Central memory CD4-positive, alpha-beta T cell (primary cell): ENCODE data around the gene HOXA11.

Experiments
- DNase-seq: peaks from one replicate; pipeline ENCODE4 v3.0.0; 2022

Gene HOXA11

GRCh38 chr7:27156508-27156898 lies 28.5 kb downstream of the HOXA11 start, which contains the start of gene HOXA7:
Gene HOXA7 (minus strand): TSS chr7:27156675. CDS start chr7:27156545, 130 bp downstream.
- DNase-seq, result no peak

DNA sequence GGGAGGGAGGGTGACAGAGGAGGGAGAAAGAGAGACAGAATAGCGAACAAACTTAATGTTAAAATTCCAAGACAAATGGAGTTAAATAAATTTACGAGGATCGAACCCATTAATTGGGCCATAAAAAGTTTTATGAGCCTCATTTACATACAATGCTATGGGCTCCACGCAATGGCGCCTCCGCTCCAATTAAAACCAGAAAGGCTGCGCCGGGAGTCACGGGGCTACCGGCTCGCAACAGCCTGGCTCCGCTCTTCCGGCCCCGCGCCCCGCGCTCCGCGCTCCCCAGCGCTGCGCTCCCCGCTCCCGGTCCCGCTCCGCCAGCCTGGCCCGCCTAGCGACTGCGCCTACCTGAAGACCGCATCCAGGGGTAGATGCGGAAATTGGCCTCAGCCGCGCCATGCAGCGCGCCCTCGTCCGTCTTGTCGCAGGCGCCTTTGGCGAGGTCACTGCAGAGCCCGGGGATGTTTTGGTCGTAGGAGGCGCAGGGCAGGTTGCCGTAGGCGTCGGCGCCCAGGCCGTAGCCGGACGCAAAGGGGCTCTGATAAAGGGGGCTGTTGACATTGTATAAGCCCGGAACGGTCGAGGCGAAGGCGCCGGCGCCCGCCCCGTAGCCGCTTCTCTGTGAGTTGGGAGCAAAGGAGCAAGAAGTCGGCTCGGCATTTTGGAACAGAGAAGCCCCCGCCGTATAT lies 29.1 kb downstream of the HOXA11 start:
- no peak for DNase-seq

- DNase-seq, result no peak
Observed at GRCh38 chr7:27154901-27155815, 29.9 kb downstream of the HOXA11 start.

DNA sequence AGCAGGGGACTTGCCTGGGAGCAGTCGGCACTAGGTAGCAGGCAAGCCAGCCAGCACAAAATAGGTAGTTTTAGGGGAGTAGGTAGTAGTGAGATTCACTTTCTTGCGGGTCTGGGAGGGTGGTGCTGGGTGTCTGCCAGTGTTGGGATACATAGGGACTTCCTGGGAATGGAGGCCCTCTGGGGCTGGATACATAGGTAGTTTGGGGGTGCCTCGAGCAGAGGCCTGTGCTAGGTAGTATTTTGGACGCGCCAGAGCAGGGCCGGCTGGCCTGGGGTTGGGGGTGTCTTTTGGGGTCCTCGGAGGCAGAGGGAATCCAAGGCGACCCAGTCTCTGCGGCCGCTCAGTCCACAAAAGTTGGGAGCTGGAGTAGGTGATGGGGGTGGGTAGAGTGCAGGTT lies 30.7 kb downstream of the HOXA11 start:
- DNase-seq, result no peak

DNA sequence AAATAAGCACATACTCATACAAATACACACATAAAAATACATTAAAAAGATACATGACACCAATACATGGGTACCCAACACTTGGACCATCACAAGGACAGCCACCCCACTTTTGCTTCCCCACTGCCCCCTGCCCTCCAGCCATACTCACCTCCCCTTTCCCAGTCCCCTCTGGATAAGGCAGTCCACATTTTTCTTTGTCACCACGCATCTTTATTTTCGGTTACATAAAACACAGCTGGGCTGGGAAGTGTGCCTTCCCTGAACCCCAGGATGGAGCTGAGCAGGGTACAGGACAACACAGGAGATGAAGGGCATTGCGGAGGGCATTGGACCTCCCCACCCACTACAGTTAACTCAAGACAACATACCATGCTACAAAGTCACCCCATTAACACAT lies 31.5 kb downstream of the HOXA11 start:
- DNase-seq, result no peak

- no peak for DNase-seq
Observed at GRCh38 chr7:27152816-27153442, 32.1 kb downstream of the HOXA11 start.

DNA sequence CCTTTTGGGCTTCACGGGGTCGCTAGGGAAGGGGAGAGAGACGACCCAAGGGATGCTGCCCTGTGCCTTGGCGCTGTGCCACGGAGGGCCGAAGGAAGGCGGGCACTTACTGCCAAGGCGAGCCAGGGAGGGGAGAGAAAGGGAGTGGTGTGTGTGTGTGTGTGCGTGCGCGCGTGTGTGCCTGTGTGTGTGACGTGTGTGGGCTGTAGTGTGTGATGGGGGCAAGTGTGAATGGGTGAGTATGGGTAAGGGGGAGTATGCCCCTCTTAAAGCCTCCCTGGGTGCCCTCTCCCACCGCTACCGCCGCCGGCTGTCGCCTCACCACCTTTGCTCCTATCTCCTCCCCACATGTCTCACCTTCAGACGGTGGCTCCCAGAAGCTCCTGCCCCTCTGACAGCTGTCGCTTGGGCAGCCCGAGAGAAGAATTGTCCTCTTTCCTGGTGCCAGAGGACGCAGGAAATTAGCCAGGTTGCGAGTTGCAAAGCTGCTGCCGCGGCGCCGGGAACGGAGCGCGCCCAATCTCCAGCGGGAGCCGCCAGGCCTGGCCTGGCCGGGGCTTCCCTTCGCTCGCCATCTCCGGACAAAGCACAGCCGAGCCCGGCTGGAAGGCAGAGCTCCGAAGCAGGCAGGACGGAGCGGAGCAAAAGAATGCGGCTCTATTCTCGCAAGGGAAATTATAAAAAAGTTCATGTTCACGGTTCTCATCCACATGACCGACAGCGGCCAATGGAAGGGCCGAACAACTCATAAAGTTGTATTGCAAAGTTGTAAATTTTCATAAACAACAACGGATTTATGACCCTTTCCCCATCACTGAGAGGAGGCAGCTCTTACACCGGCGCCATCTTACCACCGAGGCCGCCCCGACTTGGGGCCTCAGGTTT lies 32.9 kb downstream of the HOXA11 start, which contains the start of gene HOXA3:
Gene HOXA3, minus strand, starts transcription at position 653 of the 885 bp plus-strand sequence. CDS start 41,943 bp downstream, outside the sequence.
- DNase-seq, result no peak

DNA sequence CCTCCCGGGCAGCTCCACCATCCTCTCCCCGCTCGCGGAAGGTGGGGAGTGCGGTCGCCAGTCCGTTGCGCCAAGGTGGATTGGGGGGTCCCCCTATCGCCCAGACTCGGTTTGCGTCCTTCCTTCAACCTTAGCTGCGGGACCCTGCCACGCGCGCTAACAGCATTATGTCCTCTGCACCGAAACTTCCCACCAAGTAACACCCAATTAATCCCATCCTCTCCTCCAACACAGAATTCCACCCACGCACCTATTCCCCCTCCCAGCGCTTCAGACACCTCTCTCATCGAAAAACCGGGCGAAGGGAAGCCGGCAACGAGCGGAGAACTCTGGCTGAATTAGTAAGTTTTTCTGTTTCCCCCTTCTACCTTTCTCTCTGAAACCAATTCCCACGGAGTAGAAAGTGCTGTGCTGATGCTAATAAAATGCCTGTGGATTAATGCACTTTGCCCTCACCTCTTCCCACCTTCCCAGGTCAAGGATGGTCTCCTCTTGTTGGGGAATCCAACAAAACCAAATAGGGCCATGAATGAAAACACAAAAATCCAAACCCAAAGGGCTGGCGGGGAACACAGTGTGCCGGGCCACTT lies 33.6 kb downstream of the HOXA11 start:
- no peak for DNase-seq

GRCh38 chr7:27150568-27151340 lies 34.3 kb downstream of the HOXA11 start:
- DNase-seq, result peak; percentile 48

GRCh38 chr7:27149842-27150567 lies 35.0 kb downstream of the HOXA11 start:
- DNase-seq, result no peak

GRCh38 chr7:27148756-27149641 lies 36.0 kb downstream of the HOXA11 start:
- DNase-seq, result no peak

- DNase-seq, result no peak
Observed at GRCh38 chr7:27148031-27148755, 36.8 kb downstream of the HOXA11 start.

- DNase-seq, result no peak
Observed at GRCh38 chr7:27147199-27148030, 37.6 kb downstream of the HOXA11 start, which contains the start of gene HOXA6. Gene HOXA6 (minus strand): TSS chr7:27147774. CDS start chr7:27147749, 25 bp downstream.

- no peak for DNase-seq
Observed at GRCh38 chr7:27146491-27147198, 38.4 kb downstream of the HOXA11 start.

DNA sequence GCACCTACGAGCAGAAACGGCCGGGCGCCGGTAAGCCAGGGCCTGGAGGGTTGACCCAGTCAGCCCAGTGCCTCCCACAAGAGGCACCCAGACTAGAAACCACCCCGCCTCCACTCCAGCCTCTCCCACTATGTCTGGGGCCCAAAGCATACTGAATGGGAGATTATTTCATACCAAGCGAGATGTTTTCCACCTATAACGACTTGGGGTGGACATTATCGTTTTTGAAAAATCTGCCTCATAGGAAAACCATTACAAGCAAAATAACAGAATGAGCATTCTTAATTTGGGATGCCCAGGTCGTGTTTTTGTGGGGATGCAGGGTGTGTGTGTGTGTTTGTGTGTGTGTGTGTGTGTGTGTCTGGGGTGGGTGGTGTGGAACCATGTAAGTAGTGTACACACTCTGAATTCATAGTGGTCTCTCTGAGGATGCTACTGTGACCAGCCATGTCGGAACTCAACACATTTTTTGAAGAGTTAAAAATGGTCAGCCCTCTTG lies 39.1 kb downstream of the HOXA11 start:
- no peak for DNase-seq

DNA sequence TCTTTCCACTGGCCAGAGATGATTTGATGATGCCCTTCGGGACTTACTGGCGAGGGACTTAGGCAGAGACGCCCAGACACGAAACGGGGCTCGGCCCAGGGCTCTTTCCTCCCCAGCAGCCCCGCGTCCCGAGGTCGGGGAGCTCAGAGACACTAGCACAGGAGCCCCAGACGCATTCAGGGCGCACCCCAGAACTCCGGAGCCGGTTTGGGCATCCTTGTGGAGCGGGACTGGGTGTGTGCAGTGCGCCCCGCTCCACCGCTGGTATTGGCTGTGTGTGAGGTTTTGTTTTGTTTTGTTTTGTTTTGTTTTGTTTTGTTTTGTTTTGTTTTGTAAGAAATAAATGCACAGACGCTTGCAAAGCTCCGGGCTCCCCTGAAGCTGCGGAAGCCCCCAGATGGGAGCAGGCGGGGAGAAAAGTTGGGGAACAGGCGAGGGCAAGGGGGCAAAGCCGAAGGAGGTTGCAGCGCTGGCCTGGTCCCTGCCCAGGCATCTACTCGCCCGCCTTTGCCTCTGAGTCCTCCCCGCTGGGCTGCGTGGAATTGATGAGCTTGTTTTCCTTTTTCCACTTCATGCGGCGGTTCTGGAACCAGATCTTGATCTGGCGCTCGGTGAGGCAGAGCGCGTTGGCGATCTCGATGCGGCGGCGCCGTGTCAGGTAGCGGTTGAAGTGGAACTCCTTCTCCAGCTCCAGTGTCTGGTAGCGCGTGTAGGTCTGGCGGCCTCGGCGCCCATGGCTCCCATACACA lies 39.7 kb downstream of the HOXA11 start:
- no peak for DNase-seq
